Panc1 (cell line): ENCODE measurements around the gene LCE3A. TPM values are rescaled to one million over a fixed set of nuclear protein-coding genes. Genes with fewer than 3 reads are reported as not detected.

Experiments
- ATAC-seq: fragments of 200-7000 bp; cut with Tn5 transposase; 2 replicates; pipeline ENCODE4 v1.9.1; 2020; ENCODE audit warnings: mild to moderate bottlenecking, moderate library complexity
- BruUV-seq: library from RNA; stranded (reverse); fragments of 400-500 nt; replicated peaks from 2 replicates; lab custom pipeline; 2021; lab: Mats Ljungman, UMichigan
- CTCF ChIA-PET: fragments of 300-600 bp; sonication (Branson Sonifier 250); formaldehyde crosslinking; loops from one replicate; lab custom pipeline; 2022; ENCODE audit warnings: antibody characterized with exemption; lab: Charles Lee
- POLR2A ChIA-PET: fragments of 300-600 bp; sonication (Branson Sonifier 250); formaldehyde crosslinking; loops from one replicate; lab custom pipeline; 2022; ENCODE audit warnings: antibody characterized with exemption; lab: Charles Lee
- DNase-seq: peaks from one replicate; pipeline ENCODE4 v3.0.0-alpha.2; 2010; ENCODE audit warnings: low read depth, low spot score
- H3K27ac ChIP-seq: 2 replicates; pipeline ENCODE4 v1.5.1; 2011; ENCODE audit warnings: mild to moderate bottlenecking, low read length, inconsistent platforms
- H3K27me3 ChIP-seq: fragments of 200-500 bp; sonication (Bioruptor generic); 2 replicates; pipeline ENCODE4 v1.6.0; 2014; ENCODE audit warnings: low read length, inconsistent platforms; ENCODE audit not compliant: control insufficient read depth, insufficient read depth
- H3K36me3 ChIP-seq: fragments of 200-500 bp; sonication (Bioruptor generic); 2 replicates; pipeline ENCODE4 v1.5.1; 2014; ENCODE audit warnings: inconsistent platforms, mild to moderate bottlenecking, low read length, moderate library complexity; ENCODE audit not compliant: control insufficient read depth, insufficient read depth
- H3K4me1 ChIP-seq: 2 replicates; pipeline ENCODE4 v1.5.1; 2011; ENCODE audit warnings: inconsistent platforms, mild to moderate bottlenecking, low read length, moderate library complexity; ENCODE audit not compliant: control insufficient read depth, insufficient read depth
- H3K4me3 ChIP-seq, 2 experiments: 2 replicates each; pipeline ENCODE4 v1.5.1; 2011 to 2012; ENCODE audit warnings: low read depth in 2 of 2, low read length in 2 of 2, mild to moderate bottlenecking in 2 of 2, inconsistent platforms in 1 of 2, moderate library complexity in 1 of 2
- H3K9me3 ChIP-seq: fragments of 200-500 bp; sonication (Bioruptor generic); 2 replicates; pipeline ENCODE4 v1.5.1; 2014; ENCODE audit warnings: low read depth, mild to moderate bottlenecking, inconsistent platforms, low read length, moderate library complexity; ENCODE audit not compliant: control insufficient read depth, insufficient read depth
- POLR2AphosphoS5 ChIP-seq: IDR thresholded peaks from 2 replicates; pipeline ENCODE4 v1.6.1; 2012; ENCODE audit warnings: mild to moderate bottlenecking, low read depth, low read length, moderate library complexity
- SIN3A ChIP-seq: IDR thresholded peaks from 2 replicates; pipeline ENCODE4 v1.6.1; 2012; ENCODE audit warnings: low read depth, mild to moderate bottlenecking, low read length, moderate library complexity, borderline replicate concordance; ENCODE audit not compliant: insufficient read depth
- TCF7L2 ChIP-seq: IDR thresholded peaks from 2 replicates; pipeline ENCODE4 v1.6.1; 2011; ENCODE audit warnings: mild to moderate bottlenecking, low read depth, low read length, inconsistent platforms
- in situ Hi-C: cut with HindIII; loops from 2 replicates; pipeline ENCODE4 v1.10.0; 2016; ENCODE audit warnings: low sequenced_read_pairs, low pct_unique_long_range_greater_than_20kb
- intact Hi-C: fragments of 100-400 bp; cut with micrococcal nuclease; formaldehyde crosslinking; loops from one replicate; pipeline ENCODE4 v1.10.0; 2022; ENCODE audit not compliant: unreplicated experiment
- total RNA-seq: library from RNA; stranded (reverse); gene quantifications from one replicate; pipeline ENCODE4 v1.2.1, GENCODE V29; 2021; ENCODE audit not compliant: unreplicated experiment
- TF ChIP-seq, protein P1 (sequence below), 2 experiments: IDR thresholded peaks; 2 replicates each; pipeline ENCODE4 v1.6.1; 2011 to 2012; ENCODE audit warnings: low read depth in 2 of 2, control low read depth in 1 of 2, low read length in 1 of 2, mild to moderate bottlenecking in 1 of 2, moderate library complexity in 1 of 2; ENCODE audit not compliant: insufficient read depth in 1 of 2
- TF ChIP-seq, protein P2 (sequence below): fragments of 450-650 bp; IDR thresholded peaks from 2 replicates; pipeline ENCODE4 v1.5.1; 2017; ENCODE audit warnings: mild to moderate bottlenecking

The LCE3A gene
- total RNA-seq, 1 experiment from 2014 or later, result not detected

DNA sequence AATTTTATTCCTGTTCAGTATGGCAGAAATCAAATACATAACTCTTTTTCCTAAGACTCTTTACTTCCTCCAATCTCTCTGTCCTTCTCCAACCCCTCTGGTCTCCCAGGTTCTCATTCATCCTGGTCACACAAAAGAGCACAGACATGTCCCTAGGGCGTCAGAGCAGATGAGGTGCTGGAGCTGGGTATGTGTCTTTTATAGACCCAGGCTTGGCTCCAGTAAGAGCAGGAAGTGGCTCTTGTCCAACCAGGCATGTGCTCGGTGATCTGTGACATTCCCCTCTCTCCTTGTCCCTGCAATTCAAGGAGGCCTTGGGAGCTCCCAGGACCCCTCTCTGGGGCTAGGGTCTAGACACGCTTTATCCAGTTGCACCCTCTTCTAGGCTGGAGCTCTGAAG lies 22.2 kb upstream of the LCE3A start:
- POLR2A ChIA-PET, result interaction anchor here (0.6 kb wide), 1 partner anchor 8 kb away, joined by 3 read pairs; no protein-coding TSS in a partner anchor
- no peak overlapping the region for H3K4me3 ChIP-seq
- intact Hi-C loops (no loop called here), in situ Hi-C loops (no loop called here)
- no peaks in the 10 kb centered on the region for H3K9me3 ChIP-seq
- CTCF ChIA-PET, result interaction anchor here (0.6 kb wide), 1 partner anchor 498 kb away, joined by 3 read pairs; no protein-coding TSS in a partner anchor
- no peaks in the 10 kb centered on the region for H3K36me3 ChIP-seq
- no peaks in the 10 kb centered on the region for H3K4me1 ChIP-seq
- no peak for DNase-seq
- no TSS peak for BruUV-seq
- no peaks in the 10 kb centered on the region; the same call in 1 of the 2 replicates for H3K27me3 ChIP-seq
- ATAC-seq, result no peak
- TF ChIP-seq POLR2AphosphoS5, result no peak
- TF ChIP-seq SIN3A, result no peak
- TF ChIP-seq TCF7L2, result no peak
- TF ChIP-seq, protein P1, sequence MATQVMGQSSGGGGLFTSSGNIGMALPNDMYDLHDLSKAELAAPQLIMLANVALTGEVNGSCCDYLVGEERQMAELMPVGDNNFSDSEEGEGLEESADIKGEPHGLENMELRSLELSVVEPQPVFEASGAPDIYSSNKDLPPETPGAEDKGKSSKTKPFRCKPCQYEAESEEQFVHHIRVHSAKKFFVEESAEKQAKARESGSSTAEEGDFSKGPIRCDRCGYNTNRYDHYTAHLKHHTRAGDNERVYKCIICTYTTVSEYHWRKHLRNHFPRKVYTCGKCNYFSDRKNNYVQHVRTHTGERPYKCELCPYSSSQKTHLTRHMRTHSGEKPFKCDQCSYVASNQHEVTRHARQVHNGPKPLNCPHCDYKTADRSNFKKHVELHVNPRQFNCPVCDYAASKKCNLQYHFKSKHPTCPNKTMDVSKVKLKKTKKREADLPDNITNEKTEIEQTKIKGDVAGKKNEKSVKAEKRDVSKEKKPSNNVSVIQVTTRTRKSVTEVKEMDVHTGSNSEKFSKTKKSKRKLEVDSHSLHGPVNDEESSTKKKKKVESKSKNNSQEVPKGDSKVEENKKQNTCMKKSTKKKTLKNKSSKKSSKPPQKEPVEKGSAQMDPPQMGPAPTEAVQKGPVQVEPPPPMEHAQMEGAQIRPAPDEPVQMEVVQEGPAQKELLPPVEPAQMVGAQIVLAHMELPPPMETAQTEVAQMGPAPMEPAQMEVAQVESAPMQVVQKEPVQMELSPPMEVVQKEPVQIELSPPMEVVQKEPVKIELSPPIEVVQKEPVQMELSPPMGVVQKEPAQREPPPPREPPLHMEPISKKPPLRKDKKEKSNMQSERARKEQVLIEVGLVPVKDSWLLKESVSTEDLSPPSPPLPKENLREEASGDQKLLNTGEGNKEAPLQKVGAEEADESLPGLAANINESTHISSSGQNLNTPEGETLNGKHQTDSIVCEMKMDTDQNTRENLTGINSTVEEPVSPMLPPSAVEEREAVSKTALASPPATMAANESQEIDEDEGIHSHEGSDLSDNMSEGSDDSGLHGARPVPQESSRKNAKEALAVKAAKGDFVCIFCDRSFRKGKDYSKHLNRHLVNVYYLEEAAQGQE (IDR thresholded peaks at IDR 0.05; ENCODE audit: insufficient read depth in 1 of 2, low read depth in 2 of 2, low read length in 1 of 2), result no peak
- TF ChIP-seq, protein P2, sequence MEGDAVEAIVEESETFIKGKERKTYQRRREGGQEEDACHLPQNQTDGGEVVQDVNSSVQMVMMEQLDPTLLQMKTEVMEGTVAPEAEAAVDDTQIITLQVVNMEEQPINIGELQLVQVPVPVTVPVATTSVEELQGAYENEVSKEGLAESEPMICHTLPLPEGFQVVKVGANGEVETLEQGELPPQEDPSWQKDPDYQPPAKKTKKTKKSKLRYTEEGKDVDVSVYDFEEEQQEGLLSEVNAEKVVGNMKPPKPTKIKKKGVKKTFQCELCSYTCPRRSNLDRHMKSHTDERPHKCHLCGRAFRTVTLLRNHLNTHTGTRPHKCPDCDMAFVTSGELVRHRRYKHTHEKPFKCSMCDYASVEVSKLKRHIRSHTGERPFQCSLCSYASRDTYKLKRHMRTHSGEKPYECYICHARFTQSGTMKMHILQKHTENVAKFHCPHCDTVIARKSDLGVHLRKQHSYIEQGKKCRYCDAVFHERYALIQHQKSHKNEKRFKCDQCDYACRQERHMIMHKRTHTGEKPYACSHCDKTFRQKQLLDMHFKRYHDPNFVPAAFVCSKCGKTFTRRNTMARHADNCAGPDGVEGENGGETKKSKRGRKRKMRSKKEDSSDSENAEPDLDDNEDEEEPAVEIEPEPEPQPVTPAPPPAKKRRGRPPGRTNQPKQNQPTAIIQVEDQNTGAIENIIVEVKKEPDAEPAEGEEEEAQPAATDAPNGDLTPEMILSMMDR, result no peak
- no peak overlapping the region for H3K27ac ChIP-seq

DNA sequence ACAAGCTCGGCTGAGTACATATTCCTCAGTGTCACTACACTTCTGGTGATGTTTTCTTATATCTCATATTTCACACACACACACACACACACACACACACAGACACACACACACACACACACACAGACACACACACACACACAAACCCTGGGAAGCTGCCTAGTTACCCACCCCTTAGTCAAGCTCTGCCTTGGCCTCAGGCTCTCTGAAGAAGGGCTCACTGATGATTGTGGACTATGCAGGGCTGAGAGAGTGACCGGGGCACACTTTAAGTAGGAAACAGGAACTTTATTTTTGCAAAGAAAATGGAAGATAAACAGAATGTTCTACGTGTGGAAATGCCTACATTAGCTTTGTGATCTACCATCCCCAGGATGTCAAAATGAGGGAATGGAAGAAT lies 21.0 kb upstream of the LCE3A start:
- Histone ChIP-seq H3K27ac (no peak overlapping the region), H3K4me3 (no peak overlapping the region), H3K27me3 (no peaks in the 10 kb centered on the region; the same call in 1 of the 2 replicates), H3K9me3 (no peaks in the 10 kb centered on the region), H3K4me1 (no peaks in the 10 kb centered on the region), H3K36me3 (no peaks in the 10 kb centered on the region)
- in situ Hi-C loops (no loop called here), intact Hi-C loops (no loop called here)
- ChIA-PET POLR2A (no interaction called here), CTCF (no interaction called here)
- TF ChIP-seq, protein P2, result no peak
- no peak for TF ChIP-seq SIN3A
- TF ChIP-seq TCF7L2, result no peak
- TF ChIP-seq POLR2AphosphoS5, result no peak
- TF ChIP-seq, protein P1 (IDR thresholded peaks at IDR 0.05; ENCODE audit: insufficient read depth in 1 of 2, low read depth in 2 of 2, low read length in 1 of 2), result no peak
- BruUV-seq, result no TSS peak
- ATAC-seq (no peak), DNase-seq (no peak)
